Left ventricle myocardium superior (tissue), 1 donor: ENCODE results near the gene NATD1. TPM values are rescaled to one million over a fixed set of nuclear protein-coding genes. Genes with fewer than 3 reads are reported as not detected.
"Not testable (repeated sequence)": the region's sequence is repeated elsewhere in the genome, so short reads cannot be mapped to it uniquely, and the experiment has no call there.

Experiments
- ATAC-seq: fragments of 200-7000 bp; cut with Tn5 transposase; one replicate; pipeline ENCODE4 v1.9.1; 2020; ENCODE audit warnings: mild to moderate bottlenecking, moderate library complexity
- DNase-seq: peaks from one replicate; pipeline ENCODE4 v3.0.0-alpha.2; 2020
- intact Hi-C: fragments of 100-400 bp; cut with micrococcal nuclease; formaldehyde crosslinking; loops from one replicate; pipeline ENCODE4 v1.11.0; 2022
- total RNA-seq: library from RNA; stranded (reverse); fragmentation: NEBNext Ultra II Directional; extraction: Animal tissue kit (Norgen Biotek cat#: 25700); gene quantifications from one replicate; pipeline ENCODE4 v1.2.1, GENCODE V29; 2021
- donor health status: DM: no; HTN: yes; CAD: no; lungs with severe emphysema.

The NATD1 gene
- total RNA-seq, 1 donor from 2014 or later, result 22.1 TPM

DNA sequence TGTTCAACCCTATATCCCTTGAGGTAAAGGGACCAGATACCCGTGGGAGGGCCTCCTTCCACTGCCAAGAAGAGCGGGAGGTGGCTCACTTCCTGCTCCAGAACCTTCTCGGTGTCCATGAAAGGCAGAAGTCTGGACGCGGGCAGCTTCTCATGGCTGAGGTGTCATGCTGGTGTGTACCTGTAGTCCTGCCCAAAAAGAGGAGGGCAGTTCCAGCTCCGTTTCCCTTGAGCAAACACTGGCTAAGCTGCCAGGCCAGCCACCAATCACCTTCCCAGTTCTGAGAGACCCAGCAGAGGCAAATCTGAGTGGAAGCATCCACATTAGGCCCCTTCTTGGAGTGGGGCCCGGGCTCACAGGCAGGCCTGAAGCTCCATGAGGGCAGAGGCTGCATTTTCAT is 44.9 kb downstream of the NATD1 start:
- no peak for ATAC-seq
- no peak for DNase-seq
- intact Hi-C loops, result no loop called here

- DNase-seq (no peak), ATAC-seq (no peak)
- intact Hi-C loops, result no loop called here
These were observed 48.3 kb downstream of the NATD1 start for GRCh38 chr17:21204935-21205334.

GRCh38 chr17:21202512-21202911 is 50.7 kb downstream of the NATD1 start:
- ATAC-seq (no peak), DNase-seq (no peak)
- intact Hi-C loops, result no loop called here

- DNase-seq (no peak), ATAC-seq (no peak)
- intact Hi-C loops, result no loop called here
These were observed 51.3 kb downstream of the NATD1 start for GRCh38 chr17:21201874-21202273.

DNA sequence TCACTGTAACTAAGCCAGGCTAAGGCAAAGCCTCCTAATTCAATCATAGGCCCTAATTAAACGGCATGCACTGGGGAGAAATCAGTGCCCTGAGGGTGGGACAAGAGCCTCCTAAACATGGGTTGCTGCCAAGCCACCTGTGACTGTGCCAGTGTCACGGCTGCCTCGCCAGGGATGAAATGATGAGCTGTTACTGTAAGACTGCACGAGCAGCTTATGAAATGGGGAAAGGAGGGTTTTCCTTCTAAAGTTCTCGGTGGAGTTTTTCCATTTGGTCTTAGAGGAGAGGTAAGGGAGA is 52.0 kb downstream of the NATD1 start:
- peak; percentile 54 for DNase-seq
- peak; percentile 70 for ATAC-seq
- intact Hi-C loops, result no loop called here

DNA sequence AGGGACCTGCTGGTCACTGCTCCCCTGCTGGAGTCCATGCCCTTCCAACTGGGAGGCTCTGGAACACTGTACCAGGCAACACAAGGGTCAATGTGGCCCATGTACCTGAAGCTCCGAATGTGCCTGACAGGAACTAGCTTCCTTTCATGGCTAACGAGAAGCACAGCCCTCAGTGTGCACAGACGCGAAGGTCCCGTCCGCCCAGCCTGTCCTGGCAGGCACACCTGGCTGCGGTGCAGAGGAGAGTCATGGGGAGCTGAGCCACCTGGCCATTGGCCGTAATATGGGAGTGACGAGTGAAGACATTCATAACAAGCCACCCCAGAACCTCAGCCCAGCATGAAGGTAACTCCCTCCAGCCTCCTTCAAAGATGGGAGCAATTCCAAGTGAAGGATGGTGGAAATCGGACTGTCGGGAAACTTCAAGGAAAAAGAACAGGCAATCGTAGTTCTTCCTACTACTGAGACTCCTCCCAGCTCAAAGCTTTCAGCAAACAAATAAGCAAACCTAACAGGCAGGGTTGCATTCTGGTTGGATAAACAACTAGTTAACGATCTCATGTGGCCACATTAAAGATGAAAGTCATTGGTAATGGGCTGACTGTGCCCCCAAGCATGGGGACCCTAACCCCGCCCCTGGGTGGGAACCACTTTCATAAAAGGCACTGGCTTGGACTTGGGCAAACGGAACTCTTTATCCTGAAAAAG is 52.5 kb downstream of the NATD1 start:
- DNase-seq (no peak), ATAC-seq (peak; percentile 29)
- intact Hi-C loops, result no loop called here

DNA sequence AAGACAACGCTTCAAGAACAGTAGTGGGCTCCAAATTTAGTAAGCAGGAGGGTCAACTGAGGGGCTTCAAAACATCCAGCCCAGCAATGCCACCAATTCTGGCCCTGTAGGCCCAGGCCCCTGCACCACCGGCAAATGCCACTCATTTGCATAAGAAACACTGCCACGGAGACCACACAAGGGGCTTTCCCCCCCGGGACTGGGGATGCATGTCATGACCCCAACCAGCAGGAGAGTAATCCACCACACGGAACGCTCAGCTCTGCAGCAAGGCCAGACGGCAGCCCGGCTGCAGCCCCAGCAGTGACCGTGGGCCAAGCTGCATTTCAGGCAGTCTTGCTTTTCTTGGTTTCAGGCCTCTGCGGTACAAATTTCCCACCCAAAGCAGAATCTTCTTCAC is 53.4 kb downstream of the NATD1 start:
- intact Hi-C loops, result no loop called here
- ATAC-seq, result no peak
- DNase-seq, result no peak

DNA sequence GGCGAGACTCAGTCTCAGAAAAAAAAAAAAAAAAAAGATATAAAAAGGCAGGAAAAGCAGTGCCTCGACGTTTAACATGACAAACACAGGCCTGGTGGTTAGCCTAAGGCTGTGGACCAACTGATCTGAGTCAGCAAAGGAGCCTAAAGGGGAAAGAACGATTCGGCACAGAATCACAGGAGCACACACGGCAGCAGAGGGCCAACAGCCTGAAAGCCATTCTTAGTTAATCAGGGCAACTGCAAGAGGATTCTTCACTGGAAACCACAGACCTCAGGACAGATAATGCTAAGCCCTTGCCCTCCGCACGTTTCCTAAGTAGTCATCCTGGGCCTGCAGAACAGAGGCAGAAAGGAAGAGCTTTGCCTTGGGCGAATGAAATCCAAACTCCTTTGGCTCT is 53.9 kb downstream of the NATD1 start:
- no peak for DNase-seq
- intact Hi-C loops, result no loop called here
- no peak for ATAC-seq

GRCh38 chr17:21198411-21198810 is 54.8 kb downstream of the NATD1 start:
- ATAC-seq (no peak), DNase-seq (no peak)
- intact Hi-C loops, result no loop called here

DNA sequence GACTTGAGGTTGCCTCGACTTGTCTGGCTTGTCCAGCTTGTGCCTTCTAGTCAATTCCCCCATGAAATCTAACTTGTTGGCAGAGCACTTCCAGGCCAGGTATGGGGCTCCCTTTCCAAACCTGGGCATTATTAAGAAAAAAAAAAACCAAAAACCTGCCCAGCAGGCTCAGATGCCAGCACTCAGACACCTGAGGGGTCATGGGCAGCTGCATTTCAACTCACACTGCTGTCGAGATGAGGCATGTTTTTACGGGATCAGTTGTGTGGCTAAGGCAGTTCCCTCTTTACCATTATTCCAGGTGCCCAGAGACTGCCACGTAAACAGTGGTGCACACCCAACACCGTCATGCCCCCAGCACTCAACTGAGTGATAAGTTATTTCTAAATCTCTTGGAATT is 57.1 kb downstream of the NATD1 start:
- intact Hi-C loops, result no loop called here
- DNase-seq, result no peak
- no peak for ATAC-seq

- ATAC-seq, result peak; percentile 73
- DNase-seq, result peak; percentile 74
- intact Hi-C loops, result no loop called here
These were observed 58.5 kb downstream of the NATD1 start for GRCh38 chr17:21194703-21195102.

GRCh38 chr17:21194226-21194625 is 59.0 kb downstream of the NATD1 start:
- intact Hi-C loops, result no loop called here
- ATAC-seq (peak; percentile 42), DNase-seq (no peak)

DNA sequence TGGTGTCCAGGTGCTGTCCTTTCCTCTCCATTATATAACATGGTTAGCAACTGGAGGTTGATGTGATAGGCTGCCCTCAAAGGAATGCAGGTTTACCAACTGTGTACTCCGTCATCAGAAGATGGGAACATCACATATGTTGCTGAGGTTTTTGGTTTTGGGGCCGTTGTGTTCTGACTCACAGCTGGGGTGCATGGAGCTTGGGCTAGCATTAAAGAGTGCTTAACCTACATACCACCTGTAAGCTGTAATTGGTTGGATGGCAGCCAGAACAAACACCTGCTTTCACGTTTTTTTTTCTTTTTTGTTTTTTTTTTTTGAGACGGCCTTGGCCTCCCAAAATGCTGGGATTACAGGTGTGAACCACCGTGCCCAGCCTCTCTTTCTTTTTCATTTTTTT is 60.2 kb downstream of the NATD1 start:
- intact Hi-C loops, result no loop called here
- DNase-seq, result no peak
- ATAC-seq, result no peak

DNA sequence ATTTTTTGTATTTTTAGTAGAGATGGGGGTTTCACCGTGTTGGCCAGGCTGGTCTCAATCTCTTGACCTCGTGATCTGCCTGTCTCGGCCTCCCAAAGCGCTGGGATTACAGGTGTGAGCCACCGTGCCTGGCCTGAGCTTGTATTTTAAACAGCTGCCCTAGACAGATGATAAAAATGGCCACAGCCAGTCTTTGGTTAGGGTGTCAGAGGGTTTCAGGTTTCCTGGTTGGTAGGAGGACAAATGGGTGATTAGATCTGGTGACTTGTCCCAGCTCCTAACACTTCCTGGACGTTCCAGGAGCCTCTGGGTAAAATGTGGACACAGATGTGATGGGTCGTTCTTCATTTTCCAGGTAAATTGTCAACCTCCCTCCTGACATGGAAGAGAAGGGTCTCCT is 60.8 kb downstream of the NATD1 start:
- ATAC-seq, intact Hi-C loops, DNase-seq: not testable (repeated sequence)

- intact Hi-C loops, result no loop called here
- DNase-seq, result no peak
- ATAC-seq, result no peak
These were observed 61.5 kb downstream of the NATD1 start for GRCh38 chr17:21191698-21192097.

GRCh38 chr17:21190078-21190477 is 63.1 kb downstream of the NATD1 start:
- no peak for ATAC-seq
- no peak for DNase-seq
- intact Hi-C loops, result no loop called here

DNA sequence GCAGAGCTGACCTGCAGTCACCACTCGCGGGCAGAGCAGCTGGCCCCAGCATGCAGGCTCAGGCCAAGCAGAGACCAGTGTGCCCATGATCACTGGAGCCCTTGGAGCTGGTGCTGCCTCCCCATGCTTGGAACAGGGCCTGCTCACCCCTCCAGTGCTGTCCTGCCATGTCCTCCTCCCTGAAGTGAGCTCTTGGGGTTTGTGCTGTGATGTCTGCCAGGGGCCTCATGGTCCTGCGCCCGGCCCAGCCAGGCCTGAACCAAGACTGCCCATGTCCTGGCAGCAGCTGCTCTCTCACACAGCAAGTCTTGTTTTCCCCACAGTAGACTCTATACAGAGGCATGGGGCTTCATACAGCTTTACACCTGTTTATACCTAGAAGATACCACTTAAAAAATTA is 63.8 kb downstream of the NATD1 start:
- ATAC-seq, result no peak
- intact Hi-C loops, result no loop called here

More for the DNA sequence above, 63.8 kb downstream of the NATD1 start:
- DNase-seq, result no peak

Other genes with a start within 250 kb of the NATD1 start
- gene USP22, start 210.4 kb downstream of the NATD1 start, total RNA-seq, result 144 TPM
- 18.6 TPM for gene DHRS7B, start 126.4 kb downstream of the NATD1 start, total RNA-seq
- 31.5 TPM for gene TMEM11, start 39.2 kb downstream of the NATD1 start, total RNA-seq
- gene MAP2K3, start 31.3 kb upstream of the NATD1 start, total RNA-seq, result 38.6 TPM
- gene KCNJ12, start 122.9 kb upstream of the NATD1 start, total RNA-seq, result 11.4 TPM